ENCODE results near the gene FZD1.

FZD1 gene

DNA sequence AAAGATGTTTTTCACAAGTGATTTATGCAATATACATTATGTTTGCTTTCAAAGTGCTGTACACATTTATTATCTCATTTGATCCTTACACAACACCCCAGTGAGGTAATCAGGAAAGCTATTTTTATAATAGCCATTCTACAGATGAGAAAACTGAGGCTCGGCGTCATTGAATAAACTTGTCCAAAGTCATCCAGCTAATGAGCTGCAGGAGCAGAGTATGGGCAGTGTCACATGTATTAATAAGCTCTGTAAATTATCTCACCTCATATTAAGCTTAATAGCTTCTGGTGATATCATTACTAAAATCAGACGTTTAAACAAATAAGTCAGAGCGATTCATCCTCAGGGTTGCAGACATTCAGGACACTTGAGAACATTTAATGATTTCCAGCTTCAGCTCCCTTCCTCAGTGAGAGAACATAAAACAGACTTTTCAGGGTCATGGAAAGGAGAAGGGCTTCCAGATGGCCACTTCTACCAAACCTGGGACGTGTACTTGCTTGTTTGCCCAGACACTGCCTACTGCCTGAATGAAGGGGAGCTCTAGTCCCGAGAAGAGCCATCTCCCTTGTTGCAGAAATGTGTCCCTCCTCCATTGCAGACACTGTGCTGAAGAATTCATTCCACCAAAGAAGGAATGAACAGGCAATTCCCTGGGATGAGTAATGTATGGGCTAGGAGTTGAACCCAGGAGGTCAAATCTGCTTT is 20.5 kb upstream of the FZD1 start:
- H3K4me3 ChIP-seq (ENCODE audit: low read depth, low read length): no peak overlapping the region
- TF ChIP-seq, protein P1, sequence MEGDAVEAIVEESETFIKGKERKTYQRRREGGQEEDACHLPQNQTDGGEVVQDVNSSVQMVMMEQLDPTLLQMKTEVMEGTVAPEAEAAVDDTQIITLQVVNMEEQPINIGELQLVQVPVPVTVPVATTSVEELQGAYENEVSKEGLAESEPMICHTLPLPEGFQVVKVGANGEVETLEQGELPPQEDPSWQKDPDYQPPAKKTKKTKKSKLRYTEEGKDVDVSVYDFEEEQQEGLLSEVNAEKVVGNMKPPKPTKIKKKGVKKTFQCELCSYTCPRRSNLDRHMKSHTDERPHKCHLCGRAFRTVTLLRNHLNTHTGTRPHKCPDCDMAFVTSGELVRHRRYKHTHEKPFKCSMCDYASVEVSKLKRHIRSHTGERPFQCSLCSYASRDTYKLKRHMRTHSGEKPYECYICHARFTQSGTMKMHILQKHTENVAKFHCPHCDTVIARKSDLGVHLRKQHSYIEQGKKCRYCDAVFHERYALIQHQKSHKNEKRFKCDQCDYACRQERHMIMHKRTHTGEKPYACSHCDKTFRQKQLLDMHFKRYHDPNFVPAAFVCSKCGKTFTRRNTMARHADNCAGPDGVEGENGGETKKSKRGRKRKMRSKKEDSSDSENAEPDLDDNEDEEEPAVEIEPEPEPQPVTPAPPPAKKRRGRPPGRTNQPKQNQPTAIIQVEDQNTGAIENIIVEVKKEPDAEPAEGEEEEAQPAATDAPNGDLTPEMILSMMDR (IDR thresholded peaks at IDR 0.05; ENCODE audit: low read depth, low read length, missing control alignments): no peak
- in situ Hi-C loops (cut with HindIII; ENCODE audit: low sequenced_read_pairs): loop anchor here (5.0 kb wide), 1 partner anchor 81 kb away; no protein-coding TSS in a partner anchor
- DNase-seq (ENCODE audit: low read depth): no peak

DNA sequence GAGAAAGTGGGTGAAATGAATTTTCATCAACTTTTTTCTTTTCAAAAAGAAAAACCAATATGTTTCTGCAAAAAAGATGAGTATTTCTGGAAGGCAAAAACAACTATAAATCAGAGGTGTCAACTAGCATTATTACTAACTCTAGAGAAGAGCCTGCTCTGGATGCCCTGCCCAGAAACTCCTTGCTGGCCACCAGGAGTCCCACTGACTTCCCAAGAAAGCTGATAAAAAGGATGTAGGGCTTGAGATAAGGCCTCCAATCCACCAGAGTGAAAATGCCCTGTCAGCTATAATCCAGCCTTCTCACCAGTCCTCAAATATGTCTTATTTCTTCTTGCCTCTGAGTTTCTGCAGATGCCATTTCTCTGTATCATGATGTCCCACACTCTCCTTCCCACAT is 16.7 kb upstream of the FZD1 start:
- no peak overlapping the region for H3K4me3 ChIP-seq (ENCODE audit: low read depth, low read length)
- in situ Hi-C loops (cut with HindIII; ENCODE audit: low sequenced_read_pairs): no loop called here
- DNase-seq (ENCODE audit: low read depth): no peak
- TF ChIP-seq, protein P1 (IDR thresholded peaks at IDR 0.05; ENCODE audit: low read depth, low read length, missing control alignments): no peak

- TF ChIP-seq, protein P1 (IDR thresholded peaks at IDR 0.05; ENCODE audit: low read depth, low read length, missing control alignments): no peak
- no peak overlapping the region for H3K4me3 ChIP-seq (ENCODE audit: low read depth, low read length)
- in situ Hi-C loops (cut with HindIII; ENCODE audit: low sequenced_read_pairs): no loop called here
- no peak for DNase-seq (ENCODE audit: low read depth)
Measured at GRCh38 chr7:91248996-91249395, 15.2 kb upstream of the FZD1 start.

DNA sequence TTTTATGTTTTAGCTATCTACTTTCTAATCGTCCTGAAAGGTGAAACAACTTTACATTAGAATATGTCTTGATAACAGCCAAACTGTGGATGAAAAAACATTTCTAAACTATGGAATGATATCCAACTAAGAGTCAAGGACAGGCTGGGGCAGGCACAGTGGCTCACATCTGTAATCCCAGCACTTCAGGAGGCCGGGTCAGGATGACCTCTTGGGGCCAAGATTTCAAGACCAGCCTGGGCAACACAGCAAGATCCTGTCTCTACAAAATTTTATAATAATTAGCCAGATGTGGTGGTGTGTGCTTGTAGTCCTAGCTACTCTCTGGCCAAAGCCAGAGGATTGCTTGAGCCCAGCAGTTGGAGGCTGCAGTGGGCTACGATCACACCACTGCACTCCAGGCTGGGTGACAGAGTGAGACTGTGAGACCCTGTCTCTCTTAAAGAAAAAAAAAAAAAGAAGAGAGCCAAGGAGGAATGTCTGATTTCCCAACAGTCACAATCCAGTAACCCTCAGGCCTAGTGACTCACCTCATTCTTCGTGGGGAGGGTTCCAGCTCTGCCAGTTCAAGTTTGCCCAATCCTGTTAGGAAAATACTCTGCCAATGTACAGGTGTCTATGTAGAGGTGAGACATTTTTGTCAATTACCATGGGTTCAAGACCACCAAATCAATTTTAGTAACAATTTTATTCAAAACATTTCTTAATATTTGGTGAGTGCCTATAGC is 14.6 kb upstream of the FZD1 start:
- no peak overlapping the region for H3K4me3 ChIP-seq (ENCODE audit: low read depth, low read length)
- no peak for DNase-seq (ENCODE audit: low read depth)
- TF ChIP-seq, protein P1 (IDR thresholded peaks at IDR 0.05; ENCODE audit: low read depth, low read length, missing control alignments): no peak
- in situ Hi-C loops (cut with HindIII; ENCODE audit: low sequenced_read_pairs): no loop called here

DNA sequence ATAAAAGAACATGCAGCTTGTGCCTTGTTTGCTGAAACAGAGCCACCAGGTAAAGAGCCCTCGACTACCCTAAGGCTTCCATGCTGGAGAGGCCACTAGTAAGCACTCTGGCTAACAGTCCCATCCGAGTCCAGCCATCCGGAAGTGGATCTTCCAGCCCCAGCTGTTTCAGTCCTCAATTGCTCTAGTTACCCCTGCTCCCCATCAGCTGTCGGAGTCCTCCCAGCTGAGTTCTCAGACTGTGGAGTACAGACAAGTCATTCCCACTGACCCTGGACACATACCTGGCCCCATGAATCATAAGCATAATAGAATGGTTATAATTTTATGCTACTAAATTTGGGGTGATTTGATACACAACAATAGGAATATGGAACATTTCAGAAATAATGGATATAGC is 13.5 kb upstream of the FZD1 start:
- no peak for DNase-seq (ENCODE audit: low read depth)
- no peak overlapping the region for H3K4me3 ChIP-seq (ENCODE audit: low read depth, low read length)
- TF ChIP-seq, protein P1 (IDR thresholded peaks at IDR 0.05; ENCODE audit: low read depth, low read length, missing control alignments): no peak
- in situ Hi-C loops (cut with HindIII; ENCODE audit: low sequenced_read_pairs): no loop called here

- in situ Hi-C loops (cut with HindIII; ENCODE audit: low sequenced_read_pairs): no loop called here
- TF ChIP-seq, protein P1 (IDR thresholded peaks at IDR 0.05; ENCODE audit: low read depth, low read length, missing control alignments): no peak
- H3K4me3 ChIP-seq (ENCODE audit: low read depth, low read length): no peak overlapping the region
- DNase-seq (ENCODE audit: low read depth): no peak
Measured at GRCh38 chr7:91251877-91252276, 12.4 kb upstream of the FZD1 start.
